Measurements from ENCODE around the gene BEND7.

The BEND7 gene

GRCh38 chr10:13472359-13472758 lies 56.5 kb downstream of the BEND7 start:
- in situ Hi-C loops (cut with MboI; ENCODE audit: low pct_unique_long_range_greater_than_20kb, low sequenced_read_pairs, unreplicated experiment), result no loop called here
- DNase-seq (ENCODE audit: low spot score), result no peak
- no peak for TF ChIP-seq CTCF (IDR thresholded peaks at IDR 0.05; ENCODE audit: extremely low read depth, insufficient read depth, missing control alignments)

- DNase-seq (ENCODE audit: low spot score), result no peak
- in situ Hi-C loops (cut with MboI; ENCODE audit: low pct_unique_long_range_greater_than_20kb, low sequenced_read_pairs, unreplicated experiment), result no loop called here
- TF ChIP-seq CTCF (IDR thresholded peaks at IDR 0.05; ENCODE audit: extremely low read depth, insufficient read depth, missing control alignments), result peak; percentile 7
Observed at GRCh38 chr10:13470270-13470669, 58.5 kb downstream of the BEND7 start.

GRCh38 chr10:13462551-13462950 lies 66.3 kb downstream of the BEND7 start:
- in situ Hi-C loops (cut with MboI; ENCODE audit: low pct_unique_long_range_greater_than_20kb, low sequenced_read_pairs, unreplicated experiment), result no loop called here
- no peak for TF ChIP-seq CTCF (IDR thresholded peaks at IDR 0.05; ENCODE audit: extremely low read depth, insufficient read depth, missing control alignments)
- no peak for DNase-seq (ENCODE audit: low spot score)

- TF ChIP-seq CTCF (IDR thresholded peaks at IDR 0.05; ENCODE audit: extremely low read depth, insufficient read depth, missing control alignments), result no peak
- in situ Hi-C loops (cut with MboI; ENCODE audit: low pct_unique_long_range_greater_than_20kb, low sequenced_read_pairs, unreplicated experiment), result no loop called here
Observed at GRCh38 chr10:13458687-13459012, 70.2 kb downstream of the BEND7 start.

GRCh38 chr10:13457958-13458686 lies 70.7 kb downstream of the BEND7 start:
- TF ChIP-seq CTCF (IDR thresholded peaks at IDR 0.05; ENCODE audit: extremely low read depth, insufficient read depth, missing control alignments), result no peak
- DNase-seq (ENCODE audit: low spot score), result no peak
- in situ Hi-C loops (cut with MboI; ENCODE audit: low pct_unique_long_range_greater_than_20kb, low sequenced_read_pairs, unreplicated experiment), result no loop called here

More at GRCh38 chr10:13458687-13459012, 70.2 kb downstream of the BEND7 start:
- no peak for DNase-seq (ENCODE audit: low spot score)

GRCh38 chr10:13453896-13454295 lies 74.9 kb downstream of the BEND7 start:
- no peak for DNase-seq (ENCODE audit: low spot score)
- in situ Hi-C loops (cut with MboI; ENCODE audit: low pct_unique_long_range_greater_than_20kb, low sequenced_read_pairs, unreplicated experiment), result no loop called here
- no peak for TF ChIP-seq CTCF (IDR thresholded peaks at IDR 0.05; ENCODE audit: extremely low read depth, insufficient read depth, missing control alignments)
